ENCODE results near the gene TPK1. TPM values are rescaled to one million over a fixed set of nuclear protein-coding genes. Genes with fewer than 3 reads are reported as not detected.

TPK1 gene
- total RNA-seq, 3 donors from 2014 or later, result 11.4 to 14.2 (median 13.3) TPM

DNA sequence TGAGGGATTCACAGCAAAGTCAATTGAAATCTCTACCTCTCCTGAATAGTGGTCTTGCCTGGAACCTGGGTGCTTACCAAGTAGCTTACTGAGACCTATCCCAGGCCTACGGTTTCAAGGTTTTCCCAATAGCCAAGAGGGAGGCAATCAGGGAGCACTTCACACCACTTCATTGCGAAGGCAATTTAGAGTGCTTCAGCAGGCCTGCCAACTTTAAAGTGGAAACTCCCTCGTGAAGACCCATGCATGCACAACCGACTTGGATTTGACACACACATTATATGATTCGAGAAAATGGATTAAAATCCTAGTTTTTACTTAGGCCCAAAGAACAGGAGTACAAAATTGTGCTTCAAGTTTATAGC lies 380.8 kb downstream of the TPK1 start:
- DNase-seq (no peak), ATAC-seq (no peak)
- Histone ChIP-seq H3K9me3 (no peaks in the 10 kb centered on the region), H3K4me3 (no peak overlapping the region), H3K36me3 (ENCODE audit: low read depth) (no peaks in the 10 kb centered on the region), H3K4me1 (ENCODE audit: low read depth) (no peaks in the 10 kb centered on the region)
- TF ChIP-seq, protein P1, sequence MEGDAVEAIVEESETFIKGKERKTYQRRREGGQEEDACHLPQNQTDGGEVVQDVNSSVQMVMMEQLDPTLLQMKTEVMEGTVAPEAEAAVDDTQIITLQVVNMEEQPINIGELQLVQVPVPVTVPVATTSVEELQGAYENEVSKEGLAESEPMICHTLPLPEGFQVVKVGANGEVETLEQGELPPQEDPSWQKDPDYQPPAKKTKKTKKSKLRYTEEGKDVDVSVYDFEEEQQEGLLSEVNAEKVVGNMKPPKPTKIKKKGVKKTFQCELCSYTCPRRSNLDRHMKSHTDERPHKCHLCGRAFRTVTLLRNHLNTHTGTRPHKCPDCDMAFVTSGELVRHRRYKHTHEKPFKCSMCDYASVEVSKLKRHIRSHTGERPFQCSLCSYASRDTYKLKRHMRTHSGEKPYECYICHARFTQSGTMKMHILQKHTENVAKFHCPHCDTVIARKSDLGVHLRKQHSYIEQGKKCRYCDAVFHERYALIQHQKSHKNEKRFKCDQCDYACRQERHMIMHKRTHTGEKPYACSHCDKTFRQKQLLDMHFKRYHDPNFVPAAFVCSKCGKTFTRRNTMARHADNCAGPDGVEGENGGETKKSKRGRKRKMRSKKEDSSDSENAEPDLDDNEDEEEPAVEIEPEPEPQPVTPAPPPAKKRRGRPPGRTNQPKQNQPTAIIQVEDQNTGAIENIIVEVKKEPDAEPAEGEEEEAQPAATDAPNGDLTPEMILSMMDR (IDR thresholded peaks at IDR 0.05), result no peak
- intact Hi-C loops (cut with DNase I, micrococcal nuclease), result no loop called here

DNA sequence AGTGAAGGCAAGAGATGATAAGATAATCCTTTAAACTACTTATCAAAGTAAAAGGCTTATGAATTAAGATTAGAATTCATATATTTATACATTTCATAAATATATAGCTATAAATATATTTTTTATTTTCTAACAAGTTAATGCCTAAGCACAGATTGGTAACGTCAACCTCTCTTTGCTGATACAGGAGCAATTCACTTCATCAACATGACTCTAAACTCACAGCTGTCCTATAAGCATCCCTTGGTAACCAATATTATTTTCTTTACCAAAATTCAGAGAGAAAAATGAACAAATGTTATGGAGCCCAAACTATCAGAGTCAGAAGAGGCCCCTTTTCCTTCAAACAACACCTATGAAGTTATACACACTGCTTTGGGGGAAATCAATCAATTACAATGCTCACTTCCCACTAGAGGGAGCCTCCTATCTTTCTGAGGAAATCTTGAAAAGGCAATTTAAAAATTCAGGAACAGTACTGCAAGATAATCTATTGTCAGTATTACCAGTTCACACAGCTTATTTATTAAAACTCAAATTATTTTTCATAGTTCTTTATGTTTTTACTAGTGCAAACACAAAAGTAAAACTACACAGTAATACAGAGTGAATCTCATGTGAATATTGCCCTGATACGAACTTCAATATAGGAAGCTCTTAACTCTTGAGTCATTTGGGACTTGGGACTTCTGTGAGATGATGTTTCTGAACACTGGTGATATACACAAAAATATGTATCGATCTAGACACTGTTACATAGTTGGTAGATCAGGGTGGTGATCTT lies 381.4 kb downstream of the TPK1 start:
- Histone ChIP-seq H3K4me1 (ENCODE audit: low read depth) (no peaks in the 10 kb centered on the region), H3K4me3 (no peak overlapping the region), H3K9me3 (no peaks in the 10 kb centered on the region), H3K36me3 (ENCODE audit: low read depth) (no peaks in the 10 kb centered on the region)
- intact Hi-C loops (cut with DNase I, micrococcal nuclease), result no loop called here
- DNase-seq, result no peak
- TF ChIP-seq, protein P1 (IDR thresholded peaks at IDR 0.05), result no peak
- no peak for ATAC-seq

GRCh38 chr7:144452064-144452463 lies 383.8 kb downstream of the TPK1 start:
- Histone ChIP-seq H3K9me3 (no peaks in the 10 kb centered on the region), H3K36me3 (ENCODE audit: low read depth) (no peaks in the 10 kb centered on the region), H3K4me1 (ENCODE audit: low read depth) (no peaks in the 10 kb centered on the region), H3K4me3 (no peak overlapping the region)
- TF ChIP-seq, protein P1 (IDR thresholded peaks at IDR 0.05), result no peak
- intact Hi-C loops (cut with DNase I, micrococcal nuclease), result no loop called here
- ATAC-seq (peak; percentile 62), DNase-seq (no peak)

DNA sequence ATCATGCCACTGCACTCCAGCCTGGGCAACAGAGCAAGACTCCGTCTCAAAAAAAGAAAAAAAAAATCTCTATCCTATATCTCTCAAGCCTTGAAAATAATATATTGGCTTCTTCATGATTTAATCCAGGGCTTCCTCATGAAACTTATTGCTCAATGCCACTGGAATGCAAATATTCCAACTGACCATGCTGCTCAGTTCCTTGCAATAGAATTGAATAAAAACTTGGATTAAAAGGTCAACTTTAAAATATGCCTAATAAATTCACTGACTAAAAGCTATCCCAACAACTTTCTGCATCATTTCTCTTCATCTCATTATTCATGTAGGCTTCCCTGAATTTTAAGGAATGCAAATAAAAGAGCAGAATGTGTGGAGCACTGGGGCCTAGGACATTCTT lies 390.3 kb downstream of the TPK1 start:
- ATAC-seq, result no peak
- intact Hi-C loops (cut with DNase I, micrococcal nuclease), result no loop called here
- no peaks in the 10 kb centered on the region for H3K9me3 ChIP-seq
- no peaks in the 10 kb centered on the region for H3K4me1 ChIP-seq (ENCODE audit: low read depth)
- TF ChIP-seq, protein P1 (IDR thresholded peaks at IDR 0.05), result no peak
- H3K4me3 ChIP-seq, result no peak overlapping the region
- no peaks in the 10 kb centered on the region for H3K36me3 ChIP-seq (ENCODE audit: low read depth)
- no peak for DNase-seq

GRCh38 chr7:144439717-144440205 lies 396.1 kb downstream of the TPK1 start:
- ATAC-seq, result no peak
- Histone ChIP-seq H3K4me3 (no peak overlapping the region), H3K4me1 (ENCODE audit: low read depth) (no peaks in the 10 kb centered on the region), H3K36me3 (ENCODE audit: low read depth) (no peaks in the 10 kb centered on the region), H3K9me3 (no peaks in the 10 kb centered on the region)
- TF ChIP-seq, protein P1 (IDR thresholded peaks at IDR 0.05), result no peak
- DNase-seq, result no peak
- intact Hi-C loops (cut with DNase I, micrococcal nuclease), result no loop called here
